Vagina (tissue), 2 donors: ENCODE data around the gene NOSTRIN. TPM values are rescaled to one million over a fixed set of nuclear protein-coding genes. Genes with fewer than 3 reads are reported as not detected.

Experiments used
- DNase-seq, 2 donors: peaks; one replicate each; pipeline ENCODE4 v3.0.0-alpha.2; 2017; ENCODE audit errors: extremely low spot score in 2 of 2
- H3K27ac ChIP-seq: fragments of 200-600 bp; sonication (generic); one replicate; pipeline ENCODE4 v1.5.1; 2019
- H3K27me3 ChIP-seq: fragments of 200-600 bp; sonication (generic); one replicate; pipeline ENCODE4 v1.5.1; 2019
- H3K36me3 ChIP-seq, 2 donors: fragments of 200-600 bp; sonication (generic); one replicate each; pipeline ENCODE4 v1.5.1; 2017 to 2019
- H3K4me1 ChIP-seq: fragments of 200-600 bp; sonication (generic); one replicate; pipeline ENCODE4 v1.5.1; 2019
- H3K4me3 ChIP-seq, 2 donors: fragments of 200-600 bp; sonication (generic); 1 replicate in 1 of 2; 2 replicates in 1 of 2; pipeline ENCODE4 v1.5.1; 2016 to 2019
- H3K9me3 ChIP-seq: fragments of 200-600 bp; sonication (generic); one replicate; pipeline ENCODE4 v1.5.1; 2019
- POLR2A ChIP-seq, 2 donors: fragments of 450-650 bp; IDR thresholded peaks; one replicate each; pipeline ENCODE4 v1.6.1; 2017; ENCODE audit warnings: antibody characterized with exemption in 2 of 2, mild to moderate bottlenecking in 2 of 2, moderate library complexity in 2 of 2
- POLR2AphosphoS5 ChIP-seq, 2 donors: sonication (generic); formaldehyde crosslinking; IDR thresholded peaks; one replicate each; pipeline ENCODE4 v1.9.0; 2017; ENCODE audit warnings: antibody characterized with exemption in 2 of 2, mild to moderate bottlenecking in 2 of 2, low read depth in 1 of 2; ENCODE audit not compliant: insufficient read depth in 1 of 2
- intact Hi-C: fragments of 100-400 bp; cut with DNase I; formaldehyde crosslinking; loops from one replicate; pipeline ENCODE4 v1.15.1; 2023
- total RNA-seq: library from RNA; depleted of rRNA; stranded (reverse); fragments of >200 nt; gene quantifications from one replicate; pipeline ENCODE4 v1.2.3, GENCODE V29; 2016
- TF ChIP-seq, protein P1 (sequence below), 3 experiments: fragments of 450-650 bp in 2 of 3; fragments of 200-600 bp in 1 of 3; sonication (generic) in 1 of 3; IDR thresholded peaks; one replicate each; pipeline ENCODE4 v1.5.1; 2017 to 2019; ENCODE audit warnings: antibody characterized with exemption in 3 of 3, mild to moderate bottlenecking in 2 of 3, moderate library complexity in 2 of 3

The NOSTRIN gene
- total RNA-seq, 1 donor from 2014 or later, result 30.0 TPM

DNA sequence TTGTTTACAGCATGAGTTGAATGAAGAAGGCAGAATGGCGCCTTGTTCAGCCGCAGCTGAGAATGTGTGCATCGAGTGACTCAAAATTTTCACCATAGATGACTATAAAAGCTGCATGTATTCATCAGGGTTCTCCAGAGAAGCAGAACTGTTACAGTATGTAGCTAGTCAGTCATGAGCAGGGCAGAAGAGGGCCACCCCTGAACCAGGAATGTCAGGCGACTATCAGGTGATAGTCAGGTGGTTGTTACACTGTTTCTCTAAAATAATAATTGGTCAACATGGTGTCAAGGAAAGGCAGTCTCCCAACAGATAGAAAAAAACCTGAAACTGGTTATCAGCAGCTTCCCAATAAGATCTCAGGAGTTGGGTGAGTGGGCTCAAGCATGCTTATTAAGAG is 20.2 kb upstream of the NOSTRIN start:
- no peak overlapping the region for H3K27ac ChIP-seq
- no peak for DNase-seq
- no peaks in the 10 kb centered on the region for H3K36me3 ChIP-seq
- H3K4me3 ChIP-seq, result no peak overlapping the region
- intact Hi-C loops, result no loop called here
- H3K4me1 ChIP-seq, result no peaks in the 10 kb centered on the region
- TF ChIP-seq POLR2A (IDR thresholded peaks at IDR 0.05), result no peak
- TF ChIP-seq, protein P1, sequence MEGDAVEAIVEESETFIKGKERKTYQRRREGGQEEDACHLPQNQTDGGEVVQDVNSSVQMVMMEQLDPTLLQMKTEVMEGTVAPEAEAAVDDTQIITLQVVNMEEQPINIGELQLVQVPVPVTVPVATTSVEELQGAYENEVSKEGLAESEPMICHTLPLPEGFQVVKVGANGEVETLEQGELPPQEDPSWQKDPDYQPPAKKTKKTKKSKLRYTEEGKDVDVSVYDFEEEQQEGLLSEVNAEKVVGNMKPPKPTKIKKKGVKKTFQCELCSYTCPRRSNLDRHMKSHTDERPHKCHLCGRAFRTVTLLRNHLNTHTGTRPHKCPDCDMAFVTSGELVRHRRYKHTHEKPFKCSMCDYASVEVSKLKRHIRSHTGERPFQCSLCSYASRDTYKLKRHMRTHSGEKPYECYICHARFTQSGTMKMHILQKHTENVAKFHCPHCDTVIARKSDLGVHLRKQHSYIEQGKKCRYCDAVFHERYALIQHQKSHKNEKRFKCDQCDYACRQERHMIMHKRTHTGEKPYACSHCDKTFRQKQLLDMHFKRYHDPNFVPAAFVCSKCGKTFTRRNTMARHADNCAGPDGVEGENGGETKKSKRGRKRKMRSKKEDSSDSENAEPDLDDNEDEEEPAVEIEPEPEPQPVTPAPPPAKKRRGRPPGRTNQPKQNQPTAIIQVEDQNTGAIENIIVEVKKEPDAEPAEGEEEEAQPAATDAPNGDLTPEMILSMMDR (IDR thresholded peaks at IDR 0.05), result no peak
- H3K27me3 ChIP-seq, result no peaks in the 10 kb centered on the region
- H3K9me3 ChIP-seq, result no peaks in the 10 kb centered on the region

- H3K4me3 ChIP-seq, result no peak overlapping the region
- no peak for TF ChIP-seq POLR2AphosphoS5 (IDR thresholded peaks at IDR 0.05; ENCODE audit: insufficient read depth in 1 of 2, low read depth in 1 of 2)
- no peaks in the 10 kb centered on the region for H3K4me1 ChIP-seq
- H3K27ac ChIP-seq, result no peak overlapping the region
- no peaks in the 10 kb centered on the region for H3K27me3 ChIP-seq
- H3K36me3 ChIP-seq, result no peaks in the 10 kb centered on the region
- intact Hi-C loops, result no loop called here
- DNase-seq, result no peak
- no peaks in the 10 kb centered on the region for H3K9me3 ChIP-seq
Observed at GRCh38 chr2:168784993-168785392, 17.4 kb upstream of the NOSTRIN start.

DNA sequence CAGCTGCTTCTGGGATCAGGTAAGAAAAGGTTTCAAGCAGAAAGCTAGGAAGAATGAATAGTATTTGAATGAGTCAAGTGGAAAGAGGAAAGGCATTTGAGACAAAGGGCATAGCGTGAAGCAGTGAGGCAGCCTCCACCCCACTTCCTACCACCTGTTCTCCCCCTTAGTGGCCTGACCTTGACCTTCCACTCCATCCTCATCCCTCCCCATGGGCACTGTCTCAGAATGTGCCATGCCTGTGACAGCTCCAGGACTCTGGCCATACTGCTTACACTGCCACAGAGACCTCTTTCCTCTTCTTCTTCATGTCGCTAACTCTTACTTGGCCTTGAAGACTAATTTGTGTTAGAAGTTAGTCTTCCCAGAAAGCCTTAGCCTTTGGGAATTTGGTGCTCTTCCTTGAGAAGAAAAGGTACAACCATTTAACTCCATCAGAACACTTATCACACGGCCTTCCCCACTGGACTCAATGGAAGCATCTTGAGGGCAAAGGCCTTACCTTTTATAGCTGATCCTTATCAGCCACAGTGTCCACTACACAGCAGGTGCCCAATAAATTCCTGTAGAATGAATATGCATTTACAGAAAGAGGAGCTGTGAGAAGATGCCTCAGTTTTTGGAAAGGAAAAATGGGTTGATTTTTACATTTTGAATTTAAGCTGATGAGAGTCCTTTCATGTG is 15.2 kb upstream of the NOSTRIN start:
- no peaks in the 10 kb centered on the region for H3K27me3 ChIP-seq
- intact Hi-C loops, result no loop called here
- H3K4me1 ChIP-seq, result no peaks in the 10 kb centered on the region
- no peak overlapping the region for H3K27ac ChIP-seq
- no peaks in the 10 kb centered on the region for H3K36me3 ChIP-seq
- no peaks in the 10 kb centered on the region for H3K9me3 ChIP-seq
- DNase-seq, result no peak
- no peak overlapping the region for H3K4me3 ChIP-seq
- TF ChIP-seq POLR2AphosphoS5 (IDR thresholded peaks at IDR 0.05; ENCODE audit: insufficient read depth in 1 of 2, low read depth in 1 of 2) (no peak), POLR2A (IDR thresholded peaks at IDR 0.05) (no peak)
- TF ChIP-seq, protein P1 (IDR thresholded peaks at IDR 0.05), result no peak

- no peak overlapping the region for H3K27ac ChIP-seq
- no peak overlapping the region for H3K4me3 ChIP-seq
- H3K4me1 ChIP-seq, result no peaks in the 10 kb centered on the region
- intact Hi-C loops, result no loop called here
- no peaks in the 10 kb centered on the region for H3K9me3 ChIP-seq
- TF ChIP-seq POLR2A (IDR thresholded peaks at IDR 0.05) (no peak), POLR2AphosphoS5 (IDR thresholded peaks at IDR 0.05; ENCODE audit: insufficient read depth in 1 of 2, low read depth in 1 of 2) (no peak)
- TF ChIP-seq, protein P1 (IDR thresholded peaks at IDR 0.05), result no peak
- DNase-seq, result no peak
- H3K27me3 ChIP-seq, result no peaks in the 10 kb centered on the region
- H3K36me3 ChIP-seq, result no peaks in the 10 kb centered on the region
Observed at GRCh38 chr2:168787782-168788376, 14.6 kb upstream of the NOSTRIN start.

DNA sequence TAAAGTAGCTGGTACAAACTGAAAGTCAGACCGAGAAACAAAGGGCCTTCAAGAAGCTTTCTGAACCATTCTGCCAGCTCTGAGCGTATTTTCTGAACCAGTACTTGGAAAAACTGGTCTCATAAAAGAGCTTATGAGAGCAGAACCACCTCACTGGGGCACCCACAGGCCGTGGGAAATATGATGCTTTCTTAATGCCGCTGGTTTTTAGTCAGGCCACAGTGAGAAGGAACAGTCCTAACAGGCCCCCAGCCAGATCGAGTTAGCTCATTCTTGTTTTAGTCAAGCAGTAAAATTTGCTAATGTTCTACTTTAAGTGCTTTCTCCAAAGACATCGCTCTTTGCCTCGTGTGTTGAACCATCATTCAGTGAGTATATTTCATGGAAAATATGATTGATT is 12.7 kb upstream of the NOSTRIN start:
- no peak for DNase-seq
- Histone ChIP-seq H3K36me3 (no peaks in the 10 kb centered on the region), H3K9me3 (no peaks in the 10 kb centered on the region), H3K4me1 (no peaks in the 10 kb centered on the region), H3K4me3 (no peak overlapping the region), H3K27me3 (no peaks in the 10 kb centered on the region), H3K27ac (no peak overlapping the region)
- intact Hi-C loops, result no loop called here
- TF ChIP-seq POLR2A (IDR thresholded peaks at IDR 0.05) (no peak), POLR2AphosphoS5 (IDR thresholded peaks at IDR 0.05; ENCODE audit: insufficient read depth in 1 of 2, low read depth in 1 of 2) (no peak)
- TF ChIP-seq, protein P1 (IDR thresholded peaks at IDR 0.05), result no peak
